Vein endothelial cell (primary cell): ENCODE data around the gene LGALS14. TPM values are rescaled to one million over a fixed set of nuclear protein-coding genes. Genes with fewer than 3 reads are reported as not detected.

Experiments used
- small RNA-seq: library from RNA; depleted of rRNA; stranded (forward); fragments of <200 nt; gene quantifications from one replicate; pipeline ENCODE3, GENCODE V24; 2012
- total RNA-seq: library from RNA; depleted of rRNA; stranded (reverse); fragments of >200 nt; gene quantifications from 2 replicates; pipeline ENCODE4 v1.2.3, GENCODE V29; 2012

Gene LGALS14
- total RNA-seq: not detected in 2 replicates

GRCh38 chr19:39704181-39705044 is at the start of gene LGALS14:
TSS of gene LGALS14 (plus strand) at chr19:39704481. CDS start at chr19:39704529, 48 bp downstream.

GRCh38 chr19:39655613-39656012 is 48.7 kb upstream of the LGALS14 start, which contains the start of gene LGALS16:
TSS of gene LGALS16 (plus strand) at chr19:39655913. CDS start at chr19:39655962, 49 bp downstream.

GRCh38 chr19:39737891-39738290 is 33.6 kb downstream of the LGALS14 start, which contains the start of gene CLC:
TSS of gene CLC (minus strand) at chr19:39738029. CDS start at chr19:39737952, 77 bp downstream.

Small RNA genes within 50 kb of the gene (small RNA-seq; reads per million reads assigned to genes)
- gene RPS29P27: not detected

Other genes starting within 250 kb of the LGALS14 start
- gene TIMM50, start 223.6 kb upstream of the LGALS14 start, total RNA-seq: 55.0 and 57.8 TPM in 2 replicates
- gene DLL3, start 205.5 kb upstream of the LGALS14 start, total RNA-seq: 0.29 and 0.65 TPM in 2 replicates
- gene SELENOV, start 189.3 kb upstream of the LGALS14 start, total RNA-seq: not detected in 2 replicates
- gene EID2B, start 171.6 kb upstream of the LGALS14 start, total RNA-seq: 2.0 and 4.6 TPM in 2 replicates
- 9.6 and 11.8 TPM in 2 replicates for gene EID2, start 164.3 kb upstream of the LGALS14 start, total RNA-seq
- gene LGALS13, start 102.0 kb upstream of the LGALS14 start, total RNA-seq: not detected in 2 replicates
- not detected in 2 replicates for gene LGALS16, start 48.6 kb upstream of the LGALS14 start, total RNA-seq
- gene CLC, start 33.5 kb downstream of the LGALS14 start, total RNA-seq: not detected in 2 replicates
- not detected in 2 replicates for gene LEUTX, start 74.4 kb downstream of the LGALS14 start, total RNA-seq
- 22.6 and 28.1 TPM in 2 replicates for gene DYRK1B, start 129.7 kb downstream of the LGALS14 start, total RNA-seq
- 158 and 163 TPM in 2 replicates for gene FBL, start 141.9 kb downstream of the LGALS14 start, total RNA-seq
- under 0.01 TPM in 1 of 2 replicates, not detected in the other for gene FCGBP, start 230.2 kb downstream of the LGALS14 start, total RNA-seq